K562 (cell line): Measurements from ENCODE around the gene ANKS1B. TPM values are rescaled to one million over a fixed set of nuclear protein-coding genes. Genes with fewer than 3 reads are reported as not detected.

Source experiments
- ESRRB ChIP-seq: fragments of 250-450 bp; sonication (Bioruptor Pico); IDR thresholded peaks from 2 replicates; pipeline ENCODE4 v1.5.0; 2020; ENCODE audit warnings: mild to moderate bottlenecking, moderate library complexity, borderline replicate concordance
- ETS1 ChIP-seq: conservative IDR thresholded peaks from 2 replicates; pipeline ENCODE4 v1.6.1; 2011; ENCODE audit warnings: low read depth, mild to moderate bottlenecking, low read length; ENCODE audit not compliant: control insufficient read depth
- FOXA1 ChIP-seq: fragments of 450-650 bp; IDR thresholded peaks from 2 replicates; pipeline ENCODE4 v1.6.1; 2016; ENCODE audit warnings: mild to moderate bottlenecking, borderline replicate concordance
- MAX ChIP-seq: sonication (generic); formaldehyde crosslinking; IDR thresholded peaks from 2 replicates; pipeline ENCODE4 v1.9.0; 2022; ENCODE audit warnings: mild to moderate bottlenecking, missing genetic modification reagents
- PCBP2 ChIP-seq: fragments of 200-400 bp; formaldehyde crosslinking; IDR thresholded peaks from 2 replicates; pipeline ENCODE4 v1.6.1; 2018; ENCODE audit warnings: low read length, low read depth, mild to moderate bottlenecking, moderate library complexity; ENCODE audit not compliant: poor library complexity, severe bottlenecking
- PYGO2 ChIP-seq: fragments of 450-650 bp; IDR thresholded peaks from 2 replicates; pipeline ENCODE4 v1.6.1; 2016; ENCODE audit warnings: mild to moderate bottlenecking, missing genetic modification characterization, moderate library complexity, missing compliant biosample characterization
- SMAD2 ChIP-seq: fragments of 150-350 bp; IDR thresholded peaks from 2 replicates; pipeline ENCODE4 v1.6.1; 2014; ENCODE audit warnings: low read depth, mild to moderate bottlenecking, low read length
- SMARCB1 ChIP-seq: IDR thresholded peaks from 2 replicates; pipeline ENCODE4 v1.6.1; 2011; ENCODE audit warnings: improper control_type of control experiment, low read depth; ENCODE audit not compliant: insufficient read length
- TRIM24 ChIP-seq, 2 experiments: fragments of 450-650 bp; IDR thresholded peaks; 2 replicates each; pipeline ENCODE4 v1.6.1; 2016
- YY1 ChIP-seq, 3 experiments: IDR thresholded peaks; 2 replicates each; pipeline ENCODE4 v1.6.1; 2011; ENCODE audit warnings: low read length in 2 of 3, mild to moderate bottlenecking in 2 of 3, moderate library complexity in 2 of 3, borderline replicate concordance in 1 of 3, control low read depth in 1 of 3, low read depth in 1 of 3; ENCODE audit not compliant: insufficient read depth in 3 of 3, insufficient replicate concordance in 2 of 3, control insufficient read depth in 1 of 3, insufficient read length in 1 of 3; ENCODE audit errors: extremely low read depth in 1 of 3
- ZBTB2 ChIP-seq: fragments of 450-650 bp; IDR thresholded peaks from 2 replicates; pipeline ENCODE4 v1.6.1; 2016; ENCODE audit warnings: antibody characterized with exemption
- ZNF140 ChIP-seq: fragments of 250-450 bp; sonication (Bioruptor Pico); IDR thresholded peaks from 2 replicates; pipeline ENCODE4 v1.8.0; 2021; ENCODE audit warnings: moderate library complexity, mild to moderate bottlenecking, inconsistent platforms
- ZNF217 ChIP-seq: sonication (generic); formaldehyde crosslinking; IDR thresholded peaks from 2 replicates; pipeline ENCODE4 v1.8.0; 2022; ENCODE audit warnings: mild to moderate bottlenecking, missing genetic modification reagents
- ZNF232 ChIP-seq: sonication (generic); formaldehyde crosslinking; IDR thresholded peaks from 2 replicates; pipeline ENCODE4 v1.8.0; 2022; ENCODE audit warnings: mild to moderate bottlenecking, missing genetic modification reagents
- ZNF444 ChIP-seq: fragments of 250-450 bp; sonication (Bioruptor Pico); IDR thresholded peaks from 2 replicates; pipeline ENCODE4 v1.4.0; 2020; ENCODE audit warnings: mild to moderate bottlenecking, moderate library complexity
- ZNF586 ChIP-seq: fragments of 450-650 bp; formaldehyde crosslinking; conservative IDR thresholded peaks from 2 replicates; pipeline ENCODE4 v1.4.0; 2020; ENCODE audit warnings: mild to moderate bottlenecking, moderate library complexity
- polyA plus RNA-seq, 8 experiments: library from polyadenylated mRNA; depleted of rRNA in 4 of 8; stranded (reverse) in 5 of 8; unstranded in 3 of 8; fragments of >200 nt; fragmentation: Nextera tagmentation in 2 of 8; fragmentation: Illumina TruSeq in 1 of 8; extraction: Ambion mirVana in 2 of 8; extraction: Trizol in 1 of 8; gene quantifications; 2 replicates each; pipeline versions ENCODE4 v1.2.1 to v1.2.3, GENCODE V29; 2011 to 2014; ENCODE audit warnings: inconsistent platforms in 1 of 8, missing spikeins in 1 of 8
- total RNA-seq, 7 experiments: library from RNA; depleted of rRNA in 6 of 7; stranded (reverse); fragments of >200 nt in 6 of 7; fragmentation: Illumina TruSeq in 2 of 7; extraction: Trizol in 2 of 7; gene quantifications; 2 replicates each; pipeline versions ENCODE4 v1.2.1 to v1.2.3, GENCODE V29; 2011 to 2021; ENCODE audit warnings: low replicate concordance in 1 of 7
- TF ChIP-seq, protein P1 (sequence below): fragments of 450-650 bp; formaldehyde crosslinking; IDR thresholded peaks from 2 replicates; pipeline ENCODE4 v1.4.0; 2022; ENCODE audit warnings: mild to moderate bottlenecking, moderate library complexity
- TF ChIP-seq, protein P2 (sequence below): sonication (generic); formaldehyde crosslinking; IDR thresholded peaks from 2 replicates; pipeline ENCODE4 v1.8.0; 2023; ENCODE audit warnings: mild to moderate bottlenecking, missing genetic modification reagents

The ANKS1B gene
- total and polyA plus RNA-seq, 9 of the 15 experiments (the other 6 are each of a cell fraction or from before 2014, with no cell fraction given) = 0.04 to 0.47 (median 0.28) TPM; not detected in 4

GRCh38 chr12:98751580-98752115, 1233.1 kb downstream of the ANKS1B start (continued):
- no peak for TF ChIP-seq ZNF444 (CRISPR knock-in tag)
- no peak for TF ChIP-seq ZNF140 (CRISPR knock-in tag)
- no peak for TF ChIP-seq ETS1
- peak; percentile 41; the same call in 1 of the 2 replicates for TF ChIP-seq ZBTB2
- TF ChIP-seq, protein P1, sequence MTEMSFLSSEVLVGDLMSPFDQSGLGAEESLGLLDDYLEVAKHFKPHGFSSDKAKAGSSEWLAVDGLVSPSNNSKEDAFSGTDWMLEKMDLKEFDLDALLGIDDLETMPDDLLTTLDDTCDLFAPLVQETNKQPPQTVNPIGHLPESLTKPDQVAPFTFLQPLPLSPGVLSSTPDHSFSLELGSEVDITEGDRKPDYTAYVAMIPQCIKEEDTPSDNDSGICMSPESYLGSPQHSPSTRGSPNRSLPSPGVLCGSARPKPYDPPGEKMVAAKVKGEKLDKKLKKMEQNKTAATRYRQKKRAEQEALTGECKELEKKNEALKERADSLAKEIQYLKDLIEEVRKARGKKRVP (CRISPR knock-in tag) = no peak
- TF ChIP-seq SMAD2 = no peak
- no peak for TF ChIP-seq SMARCB1
- TF ChIP-seq, protein P2, sequence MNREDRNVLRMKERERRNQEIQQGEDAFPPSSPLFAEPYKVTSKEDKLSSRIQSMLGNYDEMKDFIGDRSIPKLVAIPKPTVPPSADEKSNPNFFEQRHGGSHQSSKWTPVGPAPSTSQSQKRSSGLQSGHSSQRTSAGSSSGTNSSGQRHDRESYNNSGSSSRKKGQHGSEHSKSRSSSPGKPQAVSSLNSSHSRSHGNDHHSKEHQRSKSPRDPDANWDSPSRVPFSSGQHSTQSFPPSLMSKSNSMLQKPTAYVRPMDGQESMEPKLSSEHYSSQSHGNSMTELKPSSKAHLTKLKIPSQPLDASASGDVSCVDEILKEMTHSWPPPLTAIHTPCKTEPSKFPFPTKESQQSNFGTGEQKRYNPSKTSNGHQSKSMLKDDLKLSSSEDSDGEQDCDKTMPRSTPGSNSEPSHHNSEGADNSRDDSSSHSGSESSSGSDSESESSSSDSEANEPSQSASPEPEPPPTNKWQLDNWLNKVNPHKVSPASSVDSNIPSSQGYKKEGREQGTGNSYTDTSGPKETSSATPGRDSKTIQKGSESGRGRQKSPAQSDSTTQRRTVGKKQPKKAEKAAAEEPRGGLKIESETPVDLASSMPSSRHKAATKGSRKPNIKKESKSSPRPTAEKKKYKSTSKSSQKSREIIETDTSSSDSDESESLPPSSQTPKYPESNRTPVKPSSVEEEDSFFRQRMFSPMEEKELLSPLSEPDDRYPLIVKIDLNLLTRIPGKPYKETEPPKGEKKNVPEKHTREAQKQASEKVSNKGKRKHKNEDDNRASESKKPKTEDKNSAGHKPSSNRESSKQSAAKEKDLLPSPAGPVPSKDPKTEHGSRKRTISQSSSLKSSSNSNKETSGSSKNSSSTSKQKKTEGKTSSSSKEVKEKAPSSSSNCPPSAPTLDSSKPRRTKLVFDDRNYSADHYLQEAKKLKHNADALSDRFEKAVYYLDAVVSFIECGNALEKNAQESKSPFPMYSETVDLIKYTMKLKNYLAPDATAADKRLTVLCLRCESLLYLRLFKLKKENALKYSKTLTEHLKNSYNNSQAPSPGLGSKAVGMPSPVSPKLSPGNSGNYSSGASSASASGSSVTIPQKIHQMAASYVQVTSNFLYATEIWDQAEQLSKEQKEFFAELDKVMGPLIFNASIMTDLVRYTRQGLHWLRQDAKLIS (CRISPR knock-in tag) = no peak
- peak in 1 of 2 experiments; percentile 58; a peak in 2 of 4 replicates for TF ChIP-seq TRIM24 (IDR thresholded peaks at IDR 0.05)
- TF ChIP-seq ZNF217 (CRISPR knock-in tag) = no peak
- no peak for TF ChIP-seq YY1 (IDR thresholded peaks at IDR 0.05; ENCODE audit: borderline replicate concordance in 1 of 3, control insufficient read depth in 1 of 3, extremely low read depth in 1 of 3, insufficient read depth in 3 of 3, insufficient read length in 1 of 3, insufficient replicate concordance in 2 of 3, low read depth in 1 of 3, low read length in 2 of 3)
- TF ChIP-seq PCBP2 = no peak
- TF ChIP-seq ESRRB = no peak
- TF ChIP-seq ZNF586 (CRISPR knock-in tag) = no peak
- no peak for TF ChIP-seq PYGO2
- no peak for TF ChIP-seq MAX (CRISPR knock-in tag)
- TF ChIP-seq FOXA1 = no peak
- TF ChIP-seq ZNF232 (CRISPR knock-in tag) = no peak
